GM10847 (cell line): Measurements from ENCODE around the gene P2RY13.

Experiments used
- POLR2A ChIP-seq: IDR thresholded peaks from 2 replicates; pipeline ENCODE4 v1.6.1; 2011; ENCODE audit not compliant: insufficient read length; ENCODE audit errors: extremely low read depth

Gene P2RY13

DNA sequence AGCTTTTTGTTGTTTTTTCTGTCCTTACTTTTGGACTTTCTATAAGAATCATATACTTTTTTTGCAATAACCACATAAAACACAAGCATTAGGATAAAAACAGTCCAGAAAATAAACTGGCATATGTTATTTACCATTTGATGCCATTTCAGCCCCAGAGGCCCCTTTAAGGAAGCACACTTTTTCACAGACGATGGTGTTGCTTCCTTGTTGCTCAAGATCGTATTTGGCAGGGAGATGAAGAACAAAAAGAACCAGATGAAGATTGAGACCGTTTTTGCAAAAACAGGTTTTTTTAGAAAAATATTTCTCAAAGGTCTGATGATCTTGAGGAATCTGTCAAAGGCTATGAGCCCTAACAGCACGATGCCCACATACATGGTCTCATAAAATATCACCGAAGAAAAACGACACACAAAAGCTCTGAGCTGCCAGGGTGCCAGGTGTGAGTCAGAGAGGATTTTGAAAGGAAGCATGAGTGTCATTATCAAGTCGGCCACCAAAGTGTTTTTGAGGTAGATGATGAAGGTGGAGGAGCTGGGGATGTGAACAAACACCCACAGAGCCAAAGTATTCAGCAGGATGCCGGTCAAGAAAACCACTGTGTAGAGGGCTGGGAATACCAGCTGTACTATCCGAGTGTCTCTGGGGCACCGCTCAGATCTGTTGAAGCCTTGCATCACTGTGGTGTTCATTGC lies 902 bp downstream of the P2RY13 start:
- TF ChIP-seq POLR2A, result no peak

DNA sequence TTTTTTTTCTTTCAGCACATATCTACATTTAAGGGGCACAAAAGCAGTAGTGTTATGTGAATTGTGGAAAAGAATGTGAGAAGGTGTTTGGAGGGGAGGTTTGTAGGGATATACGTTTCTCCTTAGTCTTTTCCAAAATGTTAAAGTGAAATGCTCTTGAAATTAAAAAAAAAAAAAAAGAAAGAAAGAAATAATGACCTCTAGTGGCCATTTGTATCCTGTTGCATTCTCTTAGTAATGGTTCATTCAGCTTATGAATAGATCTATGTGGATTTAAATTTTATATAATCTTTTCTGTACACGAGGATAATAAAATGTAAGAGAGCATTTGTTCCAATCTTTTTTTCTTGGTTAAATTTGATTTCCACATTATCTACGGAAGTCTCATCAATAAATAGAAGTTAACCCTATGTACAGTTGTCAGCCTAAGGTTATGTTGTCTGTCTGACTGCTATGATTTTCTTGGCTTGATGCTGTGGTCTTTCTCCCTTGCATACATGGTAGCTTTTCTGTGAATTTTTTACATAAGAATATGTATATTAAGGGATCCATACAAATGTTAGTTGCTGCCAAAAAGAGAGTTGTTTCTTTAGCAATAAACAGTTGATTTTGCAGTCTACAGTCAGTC lies 1.7 kb downstream of the P2RY13 start:
- no peak for TF ChIP-seq POLR2A

DNA sequence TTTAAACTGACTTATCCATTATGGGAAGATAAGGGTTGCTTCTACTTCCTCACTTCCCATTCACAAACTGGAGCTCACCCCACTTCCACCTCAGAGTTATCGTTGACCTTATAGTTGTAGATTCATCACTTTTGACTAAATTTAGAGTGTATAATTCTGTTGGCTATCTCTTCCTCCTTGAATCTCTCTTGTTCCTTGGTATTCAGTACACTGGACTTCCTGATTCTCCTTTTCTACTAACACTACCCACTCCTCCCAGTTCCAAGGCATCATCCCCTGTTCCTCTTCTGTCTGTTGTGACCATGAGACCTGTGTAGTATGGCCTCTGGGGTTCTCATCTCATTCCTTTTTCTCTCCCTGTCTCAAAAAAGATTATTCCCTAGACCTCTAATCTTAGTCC lies 6.8 kb downstream of the P2RY13 start:
- no peak for TF ChIP-seq POLR2A

DNA sequence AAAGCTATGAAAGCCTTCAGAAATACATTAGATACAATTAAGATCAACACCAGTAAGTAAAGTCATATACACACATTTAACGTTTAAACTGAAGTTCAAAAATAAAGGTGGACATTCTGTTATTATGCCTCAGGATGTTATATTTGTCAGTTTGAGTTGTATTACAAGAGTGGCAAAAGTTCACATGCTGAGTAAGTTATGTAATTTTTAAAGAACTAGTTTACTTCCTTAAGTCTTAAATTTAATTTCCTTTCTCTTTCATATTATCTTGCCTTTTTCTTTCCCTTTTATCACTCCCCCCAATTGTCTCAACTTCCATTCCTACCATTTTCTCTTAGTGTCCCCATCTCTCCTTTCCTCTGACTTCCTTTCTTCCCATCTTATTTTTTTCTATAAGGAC lies 7.8 kb downstream of the P2RY13 start:
- TF ChIP-seq POLR2A, result no peak

DNA sequence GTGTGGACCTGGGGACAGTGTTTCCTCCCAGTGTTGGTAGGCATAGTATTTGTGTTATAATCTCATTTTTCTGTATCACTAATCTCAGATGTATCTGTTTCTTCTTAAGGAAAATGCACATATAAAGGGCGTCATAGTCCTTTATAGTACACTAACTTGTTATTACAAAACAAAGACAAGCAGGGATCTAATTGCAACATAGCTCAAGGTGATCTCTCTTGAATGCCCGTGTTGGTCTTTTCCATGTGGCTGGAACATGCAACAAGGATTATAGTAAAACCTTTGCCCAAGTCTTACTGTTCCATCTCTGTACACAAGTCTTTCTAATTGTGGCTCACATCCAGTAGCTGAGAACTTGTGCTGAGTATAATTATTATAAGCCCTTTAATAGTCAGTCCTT lies 9.2 kb downstream of the P2RY13 start:
- TF ChIP-seq POLR2A, result no peak

DNA sequence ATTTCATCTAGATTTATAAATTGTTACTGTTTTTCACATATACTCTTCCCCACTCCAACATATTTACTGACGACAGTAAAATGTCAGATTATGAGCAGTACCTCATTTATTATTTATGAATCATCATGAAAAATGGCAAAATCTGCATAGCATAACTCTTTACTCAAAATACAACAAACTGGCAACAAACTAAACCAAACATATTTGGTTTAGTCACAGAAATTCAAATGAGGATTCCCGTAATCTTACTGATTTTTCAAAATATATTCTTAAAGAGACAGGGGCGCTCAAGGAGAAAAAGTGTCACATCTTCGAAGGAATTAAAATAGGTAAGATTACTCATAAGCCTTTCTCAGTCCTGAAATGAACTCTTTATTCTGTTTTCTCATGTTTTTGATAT lies 9.7 kb downstream of the P2RY13 start:
- no peak for TF ChIP-seq POLR2A

DNA sequence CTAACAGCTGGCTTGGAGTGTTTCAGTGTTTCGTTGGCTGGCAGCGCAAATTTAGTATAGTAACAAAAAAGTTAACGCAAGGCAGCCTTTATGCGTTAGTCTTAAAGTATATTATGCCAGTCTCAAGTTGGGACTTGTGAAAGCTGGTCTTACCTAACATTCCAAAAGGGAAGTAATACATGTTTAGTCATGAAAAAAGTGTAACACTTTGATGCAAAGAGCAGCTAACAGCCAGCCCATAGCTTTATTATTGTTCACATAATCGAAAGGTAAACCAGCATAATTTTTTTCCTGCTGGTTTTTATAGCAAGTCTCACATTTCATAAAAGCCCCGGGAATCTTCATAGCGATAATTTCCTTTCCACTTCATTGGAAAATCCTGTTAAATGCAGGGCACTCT lies 10.4 kb downstream of the P2RY13 start:
- TF ChIP-seq POLR2A, result no peak

DNA sequence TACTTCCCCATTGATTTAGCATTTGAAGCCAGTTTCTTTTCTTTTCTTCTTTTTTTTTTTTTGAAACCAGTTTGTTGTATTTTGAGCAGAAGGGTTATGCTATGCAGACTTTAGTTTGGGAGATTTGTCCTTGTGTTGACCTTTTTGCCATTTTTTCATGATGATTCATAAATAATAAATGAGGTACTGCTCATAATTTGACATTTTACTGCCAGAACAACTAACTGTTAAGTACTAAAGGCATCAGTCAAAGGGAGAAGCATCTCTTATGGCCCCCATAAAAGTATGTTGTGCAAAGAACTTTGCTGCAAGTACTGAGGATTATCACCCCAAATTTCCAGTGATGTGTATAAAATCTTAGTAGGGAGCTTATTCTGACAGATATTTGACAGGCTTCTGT lies 11.0 kb downstream of the P2RY13 start:
- no peak for TF ChIP-seq POLR2A

DNA sequence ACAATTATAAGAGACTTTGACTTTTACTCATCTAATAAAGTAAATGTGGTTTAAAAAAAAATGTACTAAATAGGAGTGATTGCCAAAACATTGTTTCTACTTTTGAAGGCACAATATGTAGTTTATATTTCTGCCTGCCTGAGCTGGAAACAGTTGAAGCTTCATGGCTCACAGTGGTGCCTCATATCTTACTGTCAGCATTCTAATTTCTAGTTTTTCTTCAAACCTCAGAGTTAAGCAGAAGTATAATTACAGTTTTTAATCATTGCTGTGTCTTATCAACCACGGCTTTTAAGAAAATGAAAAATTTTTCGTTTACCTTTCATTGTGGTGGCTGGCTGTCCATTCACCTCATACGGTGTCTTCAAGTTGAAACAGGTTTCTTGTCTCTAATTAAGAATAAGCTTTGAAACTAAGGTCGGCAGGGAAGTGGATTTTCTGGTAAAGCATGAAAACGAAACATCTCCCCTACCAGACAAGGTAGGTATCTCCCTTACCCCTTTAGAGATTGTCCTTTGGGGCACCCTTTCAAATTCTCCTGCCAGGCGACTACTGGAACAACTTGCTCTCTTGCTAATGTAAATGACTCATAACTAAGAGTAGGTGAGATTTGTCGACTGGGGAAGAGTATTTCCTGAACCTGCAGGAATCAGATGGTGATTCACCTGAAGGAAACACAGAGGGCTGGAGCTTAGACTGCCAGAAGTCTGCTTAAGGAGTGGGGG lies 12.9 kb downstream of the P2RY13 start, which contains the start of gene GPR87:
GPR87 (minus strand) TSS at position 554 of the 725 bp plus-strand sequence. CDS start 16,720 bp downstream, outside the sequence.
- TF ChIP-seq POLR2A, result no peak

DNA sequence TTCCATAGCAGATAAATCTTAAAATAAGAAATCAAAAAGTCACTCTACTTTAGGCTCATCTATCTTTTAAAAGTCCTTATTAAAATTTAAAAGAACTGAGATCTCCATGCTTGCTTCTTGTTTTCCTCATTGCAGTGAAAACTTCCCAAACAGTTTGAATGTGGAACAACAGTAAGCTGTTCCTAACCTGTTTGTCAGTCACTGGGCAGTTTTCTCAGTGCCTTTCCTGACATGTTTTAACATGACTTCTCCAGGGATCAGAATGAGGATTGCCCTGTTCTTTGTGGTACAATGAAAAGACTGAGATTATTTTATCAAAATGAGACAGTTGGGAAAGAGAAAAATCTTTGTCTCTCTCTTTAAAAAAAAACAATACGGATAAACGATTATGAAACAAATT lies 13.5 kb downstream of the P2RY13 start:
- TF ChIP-seq POLR2A, result no peak

DNA sequence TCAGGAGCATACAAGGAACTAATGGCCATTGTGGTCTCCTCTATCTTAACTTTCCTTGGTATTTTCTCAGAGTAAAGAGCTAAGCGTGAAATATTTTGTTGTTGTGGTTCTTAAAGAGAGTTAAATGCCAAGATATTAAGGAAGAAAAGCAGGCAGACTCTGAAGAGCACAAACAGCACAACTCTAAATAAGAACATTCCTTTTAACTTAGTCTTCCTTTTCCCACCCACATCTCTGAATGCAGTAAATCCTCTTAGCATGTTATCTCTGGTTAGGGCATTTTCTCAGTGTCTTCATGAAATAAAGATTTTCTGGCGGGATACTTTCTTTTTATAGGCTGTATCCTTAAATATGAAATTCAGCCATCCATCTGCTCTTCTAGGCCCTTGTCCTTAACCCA lies 14.2 kb downstream of the P2RY13 start:
- TF ChIP-seq POLR2A, result no peak

DNA sequence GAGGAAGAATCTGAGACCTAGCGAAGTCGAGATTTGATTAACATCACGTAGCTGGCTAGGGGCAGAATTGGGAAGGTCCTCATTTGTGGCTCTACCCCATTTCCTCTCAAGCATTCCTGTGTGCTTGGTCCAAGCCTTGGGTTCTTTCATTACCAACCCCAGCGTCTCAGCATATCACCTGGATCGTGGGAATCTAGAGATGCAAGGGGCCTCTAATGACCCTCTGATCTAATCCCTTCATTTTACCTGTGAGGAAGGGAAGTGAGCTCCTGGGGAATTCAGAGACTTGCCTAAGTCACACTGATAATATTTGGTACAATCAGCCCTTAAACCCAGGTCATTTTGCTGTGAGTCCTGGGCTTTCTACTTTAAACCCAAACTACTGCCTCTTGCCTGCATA lies 14.8 kb downstream of the P2RY13 start:
- no peak for TF ChIP-seq POLR2A

DNA sequence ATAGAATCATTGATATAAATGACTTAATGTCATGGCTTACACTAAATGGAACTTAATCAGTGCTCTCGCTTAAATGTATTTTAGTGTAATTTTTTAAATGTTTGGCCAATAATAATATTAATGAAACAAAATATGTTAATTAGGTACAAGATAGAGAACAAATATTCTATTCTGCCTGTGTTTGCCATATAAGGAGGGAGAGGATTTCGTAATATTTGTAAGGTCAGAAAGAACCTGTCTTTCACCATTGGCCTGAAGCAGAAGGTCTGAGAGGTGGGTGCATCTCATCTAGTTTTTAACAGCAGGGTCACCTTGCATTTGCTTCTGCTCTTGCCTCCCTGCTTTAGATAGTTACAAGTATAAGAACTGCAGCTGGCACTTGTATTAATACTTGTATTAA lies 15.2 kb downstream of the P2RY13 start:
- no peak for TF ChIP-seq POLR2A

DNA sequence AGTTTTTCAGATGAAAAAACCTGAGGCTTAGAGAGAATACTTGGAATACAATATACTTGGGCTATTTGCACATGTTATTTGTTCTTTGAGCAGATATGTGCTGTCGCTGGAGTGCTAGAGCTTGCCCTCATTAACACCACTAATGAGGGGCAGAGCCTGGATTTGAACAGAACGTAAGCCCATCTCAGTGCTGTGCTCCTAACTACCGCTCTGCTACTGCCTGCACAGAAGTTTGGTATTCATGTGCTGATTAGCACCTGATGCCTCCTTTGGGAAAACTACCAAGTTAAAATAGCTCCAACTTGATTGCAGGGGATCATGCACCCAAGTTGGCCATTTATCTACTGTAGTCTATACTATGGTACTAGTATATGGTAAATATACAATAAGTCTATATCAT lies 16.4 kb downstream of the P2RY13 start:
- TF ChIP-seq POLR2A, result no peak

DNA sequence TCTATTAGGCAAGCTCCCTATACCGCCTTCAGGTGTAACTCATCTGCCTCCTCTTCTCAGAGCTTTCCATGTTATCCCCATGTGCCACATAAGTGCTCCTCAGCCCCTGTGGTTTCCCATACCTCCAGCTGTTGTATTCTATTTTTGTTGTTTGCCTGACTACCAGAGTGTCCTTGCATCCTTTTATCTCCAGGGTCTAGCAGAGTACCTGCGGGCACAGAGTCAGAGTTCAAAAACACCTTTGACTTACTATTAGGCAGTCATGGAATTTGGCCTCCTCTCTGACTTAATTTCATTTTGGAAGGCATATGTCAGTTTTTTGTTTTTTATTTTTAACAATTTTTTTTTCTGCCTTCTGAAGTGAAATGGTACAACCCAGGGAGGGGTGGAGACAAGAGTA lies 19.8 kb downstream of the P2RY13 start:
- TF ChIP-seq POLR2A, result no peak
